Measurements from ENCODE around the gene IRF3. TPM values are rescaled to one million over a fixed set of nuclear protein-coding genes. Genes with fewer than 3 reads are reported as not detected.

IRF3 gene
- total RNA-seq, 4 donors from 2014 or later, result 73.0 to 164 (median 104) TPM

GRCh38 chr19:49613374-49613773 is 52.3 kb downstream of the IRF3 start:
- in situ Hi-C loops (cut with MboI; ENCODE audit: low pct_ligation_motif_present in 1 of 4, low pct_unique_long_range_greater_than_20kb in 1 of 4, low sequenced_read_pairs in 3 of 4), result no loop called here
- no peak for DNase-seq
- Histone ChIP-seq H3K27me3 (no peaks in the 10 kb centered on the region), H3K4me1 (no peaks in the 10 kb centered on the region), H3K36me3 (peaks cover 0 to 45% (median 14%) of the 10 kb centered on the region in 4 donors), H3K9me3 (no peaks in the 10 kb centered on the region), H3K4me3 (no peak overlapping the region), H3K27ac (no peak overlapping the region)
- WGBS, 2 donors (ENCODE audit: low coverage in 1 of 2), result 62 to 75% methylated on average over 4 of the region's 4 CpGs
- TF ChIP-seq POLR2AphosphoS5 (IDR thresholded peaks at IDR 0.05), result no peak
- intact Hi-C loops (cut with DNase I; ENCODE audit: low total_unique reads), result no loop called here

Small RNA genes lying within 50 kb of the gene (small RNA-seq; reads per million reads assigned to genes)
- gene MIR5088, result 0 reads per million in 4 donors

Other genes starting within 250 kb of the IRF3 start
- gene PTH2, start 242.4 kb downstream of the IRF3 start, total RNA-seq, result not detected
- gene GFY, start 240.5 kb downstream of the IRF3 start, total RNA-seq, result not detected
- 1 to 10 TPM in 1 of 4 donors, under 1 TPM in 1, not detected in 2; 0.55 to 1.1 TPM for gene SLC17A7, start 224.3 kb downstream of the IRF3 start, total RNA-seq
- 100 to 1,000 TPM in 1 of 4 donors, 10 to 100 TPM in 3; 52.7 to 105 (median 90.4) TPM for gene PIH1D1, start 214.0 kb downstream of the IRF3 start, total RNA-seq
- 100 to 1,000 TPM in 1 of 4 donors, 10 to 100 TPM in 3; 24.3 to 465 (median 43.1) TPM for gene ALDH16A1, start 212.6 kb downstream of the IRF3 start, total RNA-seq
- 1 to 10 TPM in 2 of 4 donors, under 1 TPM in 1, not detected in 1; 1.00 to 4.0 (median 3.2) TPM for gene FLT3LG, start 191.6 kb downstream of the IRF3 start, total RNA-seq
- 1,000 to 10,000 TPM; 1,219 to 2,956 (median 2,884) TPM for gene RPL13A, start 178.2 kb downstream of the IRF3 start, total RNA-seq
- 1,000 to 10,000 TPM; 1,601 to 4,774 (median 2,823) TPM for gene RPS11, start 169.4 kb downstream of the IRF3 start, total RNA-seq
- gene FCGRT, start 153.2 kb downstream of the IRF3 start, total RNA-seq, result 100 to 1,000 TPM; 425 to 562 (median 519) TPM
- gene RCN3, start 137.9 kb downstream of the IRF3 start, total RNA-seq, result 100 to 1,000 TPM in 1 of 4 donors, 10 to 100 TPM in 3; 26.2 to 119 (median 57.4) TPM
- 100 to 1,000 TPM in 1 of 4 donors, 10 to 100 TPM in 3; 56.5 to 105 (median 74.4) TPM for gene NOSIP, start 85.3 kb downstream of the IRF3 start, total RNA-seq
- gene PRRG2, start 84.5 kb downstream of the IRF3 start, total RNA-seq, result 10 to 100 TPM in 2 of 4 donors, 1 to 10 TPM in 1, under 1 TPM in 1; 0.40 to 22.7 (median 12.2) TPM
- gene PRR12, start 74.7 kb downstream of the IRF3 start, total RNA-seq, result 10 to 100 TPM; 12.2 to 54.7 (median 30.0) TPM
- 10 to 100 TPM; 31.8 to 97.6 (median 58.2) TPM for gene RRAS, start 25.7 kb downstream of the IRF3 start, total RNA-seq
- gene SCAF1, start 23.6 kb downstream of the IRF3 start, total RNA-seq, result 100 to 1,000 TPM in 1 of 4 donors, 10 to 100 TPM in 3; 20.2 to 118 (median 32.7) TPM
- gene BCL2L12, start 76 bp upstream of the IRF3 start, total RNA-seq, result 10 to 100 TPM in 1 of 4 donors, 1 to 10 TPM in 3; 5.4 to 10.2 (median 6.9) TPM
- gene PRMT1, start 11.4 kb upstream of the IRF3 start, total RNA-seq, result 100 to 1,000 TPM in 1 of 4 donors, 10 to 100 TPM in 3; 45.6 to 116 (median 70.3) TPM
- under 1 TPM in 2 of 4 donors, not detected in 2; 0.41 to 0.95 TPM for gene ADM5, start 23.7 kb upstream of the IRF3 start, total RNA-seq
- gene CPT1C, start 25.3 kb upstream of the IRF3 start, total RNA-seq, result 10 to 100 TPM in 1 of 4 donors, 1 to 10 TPM in 3; 1.5 to 10.9 (median 2.2) TPM
- 10 to 100 TPM in 1 of 4 donors, under 1 TPM in 2, not detected in 1; 0.32 to 12.7 (median 0.82) TPM for gene TSKS, start 97.4 kb upstream of the IRF3 start, total RNA-seq
- gene AP2A1, start 101.1 kb upstream of the IRF3 start, total RNA-seq, result 100 to 1,000 TPM in 2 of 4 donors, 10 to 100 TPM in 2; 71.1 to 125 (median 93.0) TPM
- 10 to 100 TPM; 10.2 to 20.1 (median 13.1) TPM for gene FUZ, start 147.4 kb upstream of the IRF3 start, total RNA-seq
- 10 to 100 TPM; 26.9 to 46.6 (median 38.7) TPM for gene MED25, start 152.4 kb upstream of the IRF3 start, total RNA-seq
- gene PTOV1, start 185.3 kb upstream of the IRF3 start, total RNA-seq, result 100 to 1,000 TPM in 1 of 4 donors, 10 to 100 TPM in 3; 62.3 to 203 (median 66.8) TPM
- 100 to 1,000 TPM in 2 of 4 donors, 10 to 100 TPM in 2; 60.8 to 128 (median 99.6) TPM for gene PNKP, start 201.7 kb upstream of the IRF3 start, total RNA-seq
- 10 to 100 TPM; 15.3 to 29.7 (median 22.7) TPM for gene AKT1S1, start 211.5 kb upstream of the IRF3 start, total RNA-seq
- gene TBC1D17, start 211.8 kb upstream of the IRF3 start, total RNA-seq, result 10 to 100 TPM; 26.4 to 80.8 (median 47.9) TPM
- gene IL4I1, start 231.0 kb upstream of the IRF3 start, total RNA-seq, result 1 to 10 TPM in 1 of 4 donors, not detected in 3; 2.1 TPM

All from transverse colon (tissue), 4 donors.